Ammon's horn (tissue), 1 donor: Measurements from ENCODE around the gene BMP7.

Source experiments
- DNase-seq: peaks from one replicate; pipeline ENCODE4 v3.0.0-alpha.2; 2016; ENCODE audit warnings: low spot score

BMP7 gene

GRCh38 chr20:57190536-57191264, 75.7 kb downstream of the BMP7 start:
- no peak for DNase-seq

- no peak for DNase-seq
Measured at GRCh38 chr20:57189713-57190112, 76.7 kb downstream of the BMP7 start.

GRCh38 chr20:57188576-57189079, 77.8 kb downstream of the BMP7 start:
- no peak for DNase-seq

- DNase-seq = no peak
Measured at GRCh38 chr20:57188056-57188455, 78.4 kb downstream of the BMP7 start.

GRCh38 chr20:57187068-57187634, 79.3 kb downstream of the BMP7 start:
- no peak for DNase-seq

GRCh38 chr20:57186192-57186591, 80.2 kb downstream of the BMP7 start:
- DNase-seq = no peak

GRCh38 chr20:57185188-57185743, 81.2 kb downstream of the BMP7 start:
- no peak for DNase-seq

GRCh38 chr20:57183457-57184009, 82.9 kb downstream of the BMP7 start:
- DNase-seq = no peak

GRCh38 chr20:57181639-57182038, 84.8 kb downstream of the BMP7 start:
- DNase-seq = no peak

GRCh38 chr20:57180954-57181353, 85.5 kb downstream of the BMP7 start:
- no peak for DNase-seq

- no peak for DNase-seq
Measured at GRCh38 chr20:57180387-57180786, 86.1 kb downstream of the BMP7 start.

GRCh38 chr20:57179265-57179664, 87.2 kb downstream of the BMP7 start:
- DNase-seq = peak; percentile 34

GRCh38 chr20:57178582-57179111, 87.8 kb downstream of the BMP7 start:
- no peak for DNase-seq

- no peak for DNase-seq
Measured at GRCh38 chr20:57177636-57178280, 88.7 kb downstream of the BMP7 start.

- DNase-seq = no peak
Measured at GRCh38 chr20:57176842-57177241, 89.6 kb downstream of the BMP7 start.

GRCh38 chr20:57175397-57176010, 90.9 kb downstream of the BMP7 start:
- DNase-seq = no peak

GRCh38 chr20:57174737-57175136, 91.7 kb downstream of the BMP7 start:
- no peak for DNase-seq

GRCh38 chr20:57173986-57174385, 92.5 kb downstream of the BMP7 start:
- DNase-seq = no peak

- no peak for DNase-seq
Measured at GRCh38 chr20:57173041-57173440, 93.4 kb downstream of the BMP7 start.

- DNase-seq = no peak
Measured at GRCh38 chr20:57170343-57170742, 96.1 kb downstream of the BMP7 start.

- DNase-seq = no peak
Measured at GRCh38 chr20:57169162-57169561, 97.3 kb downstream of the BMP7 start.
